RWPE1 (cell line): ENCODE results near the gene PADI2.

Experiments used
- CTCF ChIA-PET: fragments of 350-600 bp; sonication (Branson Sonifier 250); formaldehyde crosslinking; extraction: SDS; loops from one replicate; lab custom pipeline; 2021; lab: Yijun Ruan, JAX
- POLR2A ChIA-PET: fragments of 400-600 bp; formaldehyde crosslinking; extraction: SDS; loops from one replicate; lab custom pipeline; 2020; ENCODE audit warnings: antibody characterized with exemption; ENCODE audit not compliant: low non-redundant PET; lab: Yijun Ruan, JAX
- DNase-seq: peaks from one replicate; pipeline ENCODE4 v3.0.0; 2012; ENCODE audit warnings: low spot score
- H3K27ac ChIP-seq: fragments of 450-650 bp; 2 replicates; pipeline ENCODE4 v1.5.1; 2017
- CTCF ChIP-seq: fragments of 450-650 bp; conservative IDR thresholded peaks from 2 replicates; pipeline ENCODE4 v1.5.1; 2017; ENCODE audit warnings: low read depth, mild to moderate bottlenecking

PADI2 gene

GRCh38 chr1:17136145-17136544 lies 16.9 kb upstream of the PADI2 start:
- ChIA-PET CTCF (interaction anchor here (0.6 to 1.6 kb wide), 3 partner anchors 10 to 470 kb away, joined by 4 to 9 read pairs (median 5); no protein-coding TSS in a partner anchor), POLR2A (no interaction called here)
- TF ChIP-seq CTCF = no peak
- no peak for DNase-seq
- no peak overlapping the region; the same call in 1 of the 2 replicates for H3K27ac ChIP-seq

GRCh38 chr1:17135530-17135929 lies 16.3 kb upstream of the PADI2 start:
- ChIA-PET CTCF (interaction anchor here (0.6 to 1.6 kb wide), 2 partner anchors 9 to 59 kb away, joined by 4 to 9 read pairs; no protein-coding TSS in a partner anchor), POLR2A (no interaction called here)
- no peak for DNase-seq
- TF ChIP-seq CTCF = no peak
- no peak overlapping the region; the same call in 1 of the 2 replicates for H3K27ac ChIP-seq

GRCh38 chr1:17134724-17135123 lies 15.5 kb upstream of the PADI2 start:
- no peak for TF ChIP-seq CTCF
- no peak for DNase-seq
- ChIA-PET POLR2A (no interaction called here), CTCF (no interaction called here)
- no peak overlapping the region for H3K27ac ChIP-seq

DNA sequence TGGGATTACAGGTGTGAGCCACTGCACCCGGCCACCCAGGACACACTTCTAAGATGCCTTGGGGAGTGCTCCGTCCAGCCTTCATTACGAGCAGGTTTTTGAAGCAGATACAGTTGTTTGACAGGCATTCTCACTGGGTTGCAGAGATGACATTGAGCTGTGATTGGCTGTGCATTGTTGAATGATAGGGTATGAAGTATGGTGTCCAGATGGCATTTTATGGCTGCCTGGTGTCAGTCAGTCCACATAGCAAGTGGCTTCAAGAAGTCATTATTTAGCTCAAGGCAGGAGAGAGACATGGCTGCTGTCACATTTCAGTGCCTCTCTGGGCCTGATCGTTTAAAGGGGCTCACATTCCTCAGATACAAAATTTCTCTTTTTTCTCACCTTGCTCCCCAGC lies 14.8 kb upstream of the PADI2 start:
- CTCF ChIA-PET = interaction anchor here (0.6 kb wide), 1 partner anchor 693 kb away, joined by 3 read pairs; the partner anchor contains the start of gene NECAP2
- no peak for DNase-seq
- TF ChIP-seq CTCF = no peak
- H3K27ac ChIP-seq = peak overlapping the region; percentile 35
- POLR2A ChIA-PET = no interaction called here

DNA sequence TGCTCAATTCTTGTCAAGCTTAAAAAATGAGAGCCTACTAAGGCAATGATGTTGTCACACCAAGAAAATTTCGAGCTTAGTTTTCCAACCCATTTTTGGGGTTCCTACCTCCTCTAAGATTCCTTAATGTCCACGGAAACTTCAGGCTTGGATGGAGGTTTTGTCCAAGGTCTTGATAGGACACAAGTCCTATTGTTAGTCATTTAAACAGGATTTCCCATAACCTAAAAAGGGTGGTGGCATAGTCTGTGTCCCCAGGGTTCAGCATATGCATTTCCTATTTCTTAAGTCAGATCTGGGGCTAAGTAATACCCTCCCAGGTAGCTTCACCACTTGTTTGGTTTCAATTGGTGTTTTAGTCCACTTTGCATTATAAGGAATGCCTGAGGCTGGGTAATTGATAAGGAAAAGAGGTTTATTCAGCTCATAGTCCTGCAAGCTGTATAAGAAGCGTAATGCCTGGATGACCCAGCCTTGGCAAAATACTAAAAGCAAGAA lies 10.9 kb upstream of the PADI2 start:
- CTCF ChIA-PET = no interaction called here
- DNase-seq = no peak
- POLR2A ChIA-PET = no interaction called here
- peak overlapping the region; percentile 53 for H3K27ac ChIP-seq
- no peak for TF ChIP-seq CTCF

GRCh38 chr1:17128361-17128760 lies 9.1 kb upstream of the PADI2 start:
- ChIA-PET CTCF (interaction anchor here (1.0 to 5.2 kb wide), 2 partner anchors 84 to 109 kb away, joined by 3 to 58 read pairs; no protein-coding TSS in a partner anchor), POLR2A (interaction anchor here (0.6 to 1.0 kb wide), 2 partner anchors 78 to 105 kb away, joined by 3 to 7 read pairs; no protein-coding TSS in a partner anchor)
- peak overlapping the region; percentile 98 for H3K27ac ChIP-seq
- peak; percentile 93 for DNase-seq
- TF ChIP-seq CTCF = no peak
